ENCODE data around the gene KIF19. TPM values are rescaled to one million over a fixed set of nuclear protein-coding genes. Genes with fewer than 3 reads are reported as not detected.

The KIF19 gene
- total and polyA plus RNA-seq, 10 of the 15 experiments (the other 5 are each of a cell fraction or from before 2014, with no cell fraction given): 0.06 to 0.07 TPM; not detected in 8

DNA sequence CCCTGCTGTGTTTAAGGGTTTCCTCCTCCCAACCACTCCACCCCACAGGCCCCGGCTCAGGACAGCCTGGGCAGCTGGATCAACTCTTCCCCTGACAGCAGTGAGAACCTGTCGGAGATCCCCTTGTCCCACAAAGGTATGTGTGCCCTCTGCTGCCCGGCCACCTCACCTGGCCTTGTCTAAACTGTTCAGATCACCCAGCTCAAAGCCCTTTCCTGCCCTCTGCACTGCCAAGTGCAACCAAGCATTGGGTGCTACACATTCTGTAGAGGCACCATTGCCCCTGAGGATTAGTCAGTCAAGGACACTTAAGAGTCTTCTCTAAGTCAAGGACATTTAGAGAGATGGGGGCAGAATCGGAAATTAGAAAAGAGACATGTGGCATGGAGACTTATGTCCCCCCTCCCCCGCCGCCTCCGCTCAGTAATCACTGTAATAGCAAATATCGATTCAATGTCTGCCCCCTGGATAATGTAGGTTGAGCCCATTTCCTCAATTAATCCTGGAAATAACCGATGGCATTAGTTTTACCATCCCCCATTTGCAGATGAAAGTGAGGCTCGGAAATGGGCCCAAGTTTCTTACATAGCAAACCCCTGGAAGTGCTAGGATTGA is 27.5 kb downstream of the KIF19 start:
- no peak for ATAC-seq
- in situ Hi-C loops (cut with MboI): no loop called here
- Histone ChIP-seq H3K27me3 (replicated peaks in 1 of 2; ENCODE audit: control insufficient read depth in 2 of 2, insufficient read depth in 2 of 2, low read length in 1 of 2) (peaks cover 3 to 8% of the 10 kb centered on the region in 2 experiments; a peak in 3 of 4 replicates), H3K4me3 (no peak overlapping the region), H3K27ac (ENCODE audit: control insufficient read depth, insufficient read depth) (no peak overlapping the region), H3K79me2 (ENCODE audit: control insufficient read depth, insufficient read depth, low read length) (no peaks in the 10 kb centered on the region), H3K36me3 (ENCODE audit: control insufficient read depth in 2 of 2, insufficient read depth in 2 of 2, low read length in 1 of 2) (no peaks in the 10 kb centered on the region), H3K9ac (ENCODE audit: control insufficient read depth, insufficient read depth, low read length) (no peak overlapping the region), H3K9me3 (replicated peaks; ENCODE audit: control insufficient read depth, insufficient read depth, low read length) (no peaks in the 10 kb centered on the region), H2AFZ (ENCODE audit: control insufficient read depth, low read depth, low read length) (no peak overlapping the region), H3K4me2 (ENCODE audit: control insufficient read depth, insufficient read depth) (no peak overlapping the region), H3K4me1 (ENCODE audit: control insufficient read depth, insufficient read depth, low read length) (no peaks in the 10 kb centered on the region), H4K20me1 (ENCODE audit: control insufficient read depth, insufficient read depth) (no peaks in the 10 kb centered on the region)
- no TSS peak for BruUV-seq (replicated peaks)
- POLR2A ChIA-PET: no interaction called here
- no peak for DNase-seq (ENCODE audit: low read depth, low spot score)
- no peak for TF ChIP-seq CBX5 (IDR thresholded peaks at IDR 0.05; ENCODE audit: low read depth)
- CTCF ChIA-PET: interaction anchor here (0.8 to 2.9 kb wide), 5 partner anchors 15 to 103 kb away, joined by 4 to 10 read pairs (median 7); no protein-coding TSS in a partner anchor
- FAIRE-seq: no peak
- RAD21 ChIA-PET (ENCODE audit: unreplicated experiment): interaction anchor here (0.6 to 1.5 kb wide), 3 partner anchors 18 to 55 kb away, joined by 3 read pairs; no protein-coding TSS in a partner anchor
- intact Hi-C loops (cut with micrococcal nuclease; ENCODE audit: unreplicated experiment): loop anchor here (2.0 kb wide), 1 partner anchor 53 kb away; no protein-coding TSS in a partner anchor
- WGBS (ENCODE audit: insufficient coverage, insufficient replicate concordance, low lambda C conversion rate, missing lambda C conversion rate): 44% methylated on average over 10 of the region's 10 CpGs
- SMC1A ChIA-PET (ENCODE audit: uncharacterized antibody, unreplicated experiment): interaction anchor here (0.5 to 2.4 kb wide), 2 partner anchors 54 to 143 kb away, joined by 3 to 14 read pairs; no protein-coding TSS in a partner anchor

- no peaks in the 10 kb centered on the region for H3K36me3 ChIP-seq (ENCODE audit: control insufficient read depth in 2 of 2, insufficient read depth in 2 of 2, low read length in 1 of 2)
- no peak overlapping the region for H2AFZ ChIP-seq (ENCODE audit: control insufficient read depth, low read depth, low read length)
- H3K9ac ChIP-seq (ENCODE audit: control insufficient read depth, insufficient read depth, low read length): no peak overlapping the region
- SMC1A ChIA-PET (ENCODE audit: uncharacterized antibody, unreplicated experiment): no interaction called here
- in situ Hi-C loops (cut with MboI): no loop called here
- POLR2A ChIA-PET: no interaction called here
- 2% methylated on average over 29 of the region's 29 CpGs for WGBS (ENCODE audit: insufficient coverage, insufficient replicate concordance, low lambda C conversion rate, missing lambda C conversion rate)
- no peak overlapping the region for H3K4me2 ChIP-seq (ENCODE audit: control insufficient read depth, insufficient read depth)
- H3K79me2 ChIP-seq (ENCODE audit: control insufficient read depth, insufficient read depth, low read length): no peaks in the 10 kb centered on the region
- H3K9me3 ChIP-seq (replicated peaks; ENCODE audit: control insufficient read depth, insufficient read depth, low read length): no peaks in the 10 kb centered on the region
- no peak overlapping the region for H3K4me3 ChIP-seq
- H3K4me1 ChIP-seq (ENCODE audit: control insufficient read depth, insufficient read depth, low read length): no peaks in the 10 kb centered on the region
- RAD21 ChIA-PET (ENCODE audit: unreplicated experiment): no interaction called here
- no peak for DNase-seq (ENCODE audit: low read depth, low spot score)
- intact Hi-C loops (cut with micrococcal nuclease; ENCODE audit: unreplicated experiment): loop anchor here (2.0 kb wide), 1 partner anchor 53 kb away; no protein-coding TSS in a partner anchor
- ATAC-seq: peak; percentile 96
- CTCF ChIA-PET: interaction anchor here (1.2 to 2.9 kb wide), 3 partner anchors 14 to 53 kb away, joined by 3 to 7 read pairs (median 3); no protein-coding TSS in a partner anchor
- peaks cover 3 to 8% of the 10 kb centered on the region in 2 experiments; a peak in 3 of 4 replicates for H3K27me3 ChIP-seq (replicated peaks in 1 of 2; ENCODE audit: control insufficient read depth in 2 of 2, insufficient read depth in 2 of 2, low read length in 1 of 2)
- no peak for FAIRE-seq
- no peak overlapping the region for H3K27ac ChIP-seq (ENCODE audit: control insufficient read depth, insufficient read depth)
- no peaks in the 10 kb centered on the region for H4K20me1 ChIP-seq (ENCODE audit: control insufficient read depth, insufficient read depth)
- BruUV-seq (replicated peaks): no TSS peak
- TF ChIP-seq LARP7 (IDR thresholded peaks at IDR 0.05): no peak
- no peak for TF ChIP-seq REST (IDR thresholded peaks at IDR 0.05; ENCODE audit: low read depth, low read length)
- TF ChIP-seq RCOR1 (conservative IDR thresholded peaks at IDR 0.05; ENCODE audit: low read depth, low read length): no peak
- no peak for TF ChIP-seq MYC (IDR thresholded peaks at IDR 0.05; ENCODE audit: insufficient read depth, insufficient read length, insufficient replicate concordance, low read length, severe bottlenecking)
- no peak for TF ChIP-seq RAD51 (IDR thresholded peaks at IDR 0.05)
- TF ChIP-seq FOXM1 (IDR thresholded peaks at IDR 0.05; ENCODE audit: low read depth, low read length): no peak
- peak; percentile 70 for TF ChIP-seq YY1 (IDR thresholded peaks at IDR 0.05; ENCODE audit: low read depth, low read length)
- no peak for TF ChIP-seq CREB1 (IDR thresholded peaks at IDR 0.05; ENCODE audit: low read depth)
- no peak for TF ChIP-seq JUND (IDR thresholded peaks at IDR 0.05; ENCODE audit: low read depth, low read length)
- TF ChIP-seq, protein P1, sequence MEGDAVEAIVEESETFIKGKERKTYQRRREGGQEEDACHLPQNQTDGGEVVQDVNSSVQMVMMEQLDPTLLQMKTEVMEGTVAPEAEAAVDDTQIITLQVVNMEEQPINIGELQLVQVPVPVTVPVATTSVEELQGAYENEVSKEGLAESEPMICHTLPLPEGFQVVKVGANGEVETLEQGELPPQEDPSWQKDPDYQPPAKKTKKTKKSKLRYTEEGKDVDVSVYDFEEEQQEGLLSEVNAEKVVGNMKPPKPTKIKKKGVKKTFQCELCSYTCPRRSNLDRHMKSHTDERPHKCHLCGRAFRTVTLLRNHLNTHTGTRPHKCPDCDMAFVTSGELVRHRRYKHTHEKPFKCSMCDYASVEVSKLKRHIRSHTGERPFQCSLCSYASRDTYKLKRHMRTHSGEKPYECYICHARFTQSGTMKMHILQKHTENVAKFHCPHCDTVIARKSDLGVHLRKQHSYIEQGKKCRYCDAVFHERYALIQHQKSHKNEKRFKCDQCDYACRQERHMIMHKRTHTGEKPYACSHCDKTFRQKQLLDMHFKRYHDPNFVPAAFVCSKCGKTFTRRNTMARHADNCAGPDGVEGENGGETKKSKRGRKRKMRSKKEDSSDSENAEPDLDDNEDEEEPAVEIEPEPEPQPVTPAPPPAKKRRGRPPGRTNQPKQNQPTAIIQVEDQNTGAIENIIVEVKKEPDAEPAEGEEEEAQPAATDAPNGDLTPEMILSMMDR (IDR thresholded peaks at IDR 0.05 in 2 of 3, conservative IDR thresholded peaks at IDR 0.05 in 1 of 3; ENCODE audit: control insufficient read depth in 2 of 3, extremely low read depth in 1 of 3, insufficient read depth in 1 of 3, low read depth in 3 of 3, low read length in 3 of 3): peak; percentile 91 to 96 (median 95)
Observed at GRCh38 chr17:74354123-74354522, 28.1 kb downstream of the KIF19 start.
